ENCODE measurements around the gene SMAD4. TPM values are rescaled to one million over a fixed set of nuclear protein-coding genes. Genes with fewer than 3 reads are reported as not detected.

The SMAD4 gene
- total and polyA plus RNA-seq, 2 of the 8 experiments (the other 6 are each of a cell fraction or from before 2014, with no cell fraction given), result 86.5 to 139 TPM

DNA sequence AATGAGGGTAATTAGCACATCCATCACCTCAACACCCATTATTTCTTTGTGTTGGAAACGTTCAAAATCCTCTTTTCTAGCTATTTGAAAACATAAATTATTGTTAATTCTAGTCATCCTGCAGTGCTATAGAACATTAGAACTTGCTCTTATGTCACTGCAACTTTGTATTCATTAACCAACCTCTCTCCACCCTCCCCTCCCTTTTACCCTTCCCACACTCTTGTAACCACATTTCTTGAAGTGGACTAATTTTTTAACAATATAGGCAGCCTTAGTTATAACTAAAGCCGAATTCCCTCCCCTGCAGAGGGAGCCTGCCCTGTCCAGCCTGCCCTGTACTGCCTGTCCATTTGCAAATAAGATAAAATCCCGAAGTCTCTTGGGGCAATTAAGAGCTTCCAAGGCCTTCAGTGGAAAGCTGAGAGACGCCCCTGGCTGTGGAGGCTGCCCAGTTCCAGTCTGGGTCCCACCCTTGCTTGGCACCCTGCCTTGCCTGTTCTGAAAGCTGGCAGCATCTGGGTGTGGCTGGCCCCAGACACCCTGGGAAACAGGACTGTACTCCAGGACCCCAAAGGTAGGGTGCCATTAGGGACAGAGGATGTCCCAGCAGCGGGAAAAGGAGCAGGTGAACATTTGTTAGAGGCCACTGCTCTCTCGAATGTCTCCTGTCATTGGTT, 102.4 kb downstream of the SMAD4 start (continued):
- TF ChIP-seq, protein P1, sequence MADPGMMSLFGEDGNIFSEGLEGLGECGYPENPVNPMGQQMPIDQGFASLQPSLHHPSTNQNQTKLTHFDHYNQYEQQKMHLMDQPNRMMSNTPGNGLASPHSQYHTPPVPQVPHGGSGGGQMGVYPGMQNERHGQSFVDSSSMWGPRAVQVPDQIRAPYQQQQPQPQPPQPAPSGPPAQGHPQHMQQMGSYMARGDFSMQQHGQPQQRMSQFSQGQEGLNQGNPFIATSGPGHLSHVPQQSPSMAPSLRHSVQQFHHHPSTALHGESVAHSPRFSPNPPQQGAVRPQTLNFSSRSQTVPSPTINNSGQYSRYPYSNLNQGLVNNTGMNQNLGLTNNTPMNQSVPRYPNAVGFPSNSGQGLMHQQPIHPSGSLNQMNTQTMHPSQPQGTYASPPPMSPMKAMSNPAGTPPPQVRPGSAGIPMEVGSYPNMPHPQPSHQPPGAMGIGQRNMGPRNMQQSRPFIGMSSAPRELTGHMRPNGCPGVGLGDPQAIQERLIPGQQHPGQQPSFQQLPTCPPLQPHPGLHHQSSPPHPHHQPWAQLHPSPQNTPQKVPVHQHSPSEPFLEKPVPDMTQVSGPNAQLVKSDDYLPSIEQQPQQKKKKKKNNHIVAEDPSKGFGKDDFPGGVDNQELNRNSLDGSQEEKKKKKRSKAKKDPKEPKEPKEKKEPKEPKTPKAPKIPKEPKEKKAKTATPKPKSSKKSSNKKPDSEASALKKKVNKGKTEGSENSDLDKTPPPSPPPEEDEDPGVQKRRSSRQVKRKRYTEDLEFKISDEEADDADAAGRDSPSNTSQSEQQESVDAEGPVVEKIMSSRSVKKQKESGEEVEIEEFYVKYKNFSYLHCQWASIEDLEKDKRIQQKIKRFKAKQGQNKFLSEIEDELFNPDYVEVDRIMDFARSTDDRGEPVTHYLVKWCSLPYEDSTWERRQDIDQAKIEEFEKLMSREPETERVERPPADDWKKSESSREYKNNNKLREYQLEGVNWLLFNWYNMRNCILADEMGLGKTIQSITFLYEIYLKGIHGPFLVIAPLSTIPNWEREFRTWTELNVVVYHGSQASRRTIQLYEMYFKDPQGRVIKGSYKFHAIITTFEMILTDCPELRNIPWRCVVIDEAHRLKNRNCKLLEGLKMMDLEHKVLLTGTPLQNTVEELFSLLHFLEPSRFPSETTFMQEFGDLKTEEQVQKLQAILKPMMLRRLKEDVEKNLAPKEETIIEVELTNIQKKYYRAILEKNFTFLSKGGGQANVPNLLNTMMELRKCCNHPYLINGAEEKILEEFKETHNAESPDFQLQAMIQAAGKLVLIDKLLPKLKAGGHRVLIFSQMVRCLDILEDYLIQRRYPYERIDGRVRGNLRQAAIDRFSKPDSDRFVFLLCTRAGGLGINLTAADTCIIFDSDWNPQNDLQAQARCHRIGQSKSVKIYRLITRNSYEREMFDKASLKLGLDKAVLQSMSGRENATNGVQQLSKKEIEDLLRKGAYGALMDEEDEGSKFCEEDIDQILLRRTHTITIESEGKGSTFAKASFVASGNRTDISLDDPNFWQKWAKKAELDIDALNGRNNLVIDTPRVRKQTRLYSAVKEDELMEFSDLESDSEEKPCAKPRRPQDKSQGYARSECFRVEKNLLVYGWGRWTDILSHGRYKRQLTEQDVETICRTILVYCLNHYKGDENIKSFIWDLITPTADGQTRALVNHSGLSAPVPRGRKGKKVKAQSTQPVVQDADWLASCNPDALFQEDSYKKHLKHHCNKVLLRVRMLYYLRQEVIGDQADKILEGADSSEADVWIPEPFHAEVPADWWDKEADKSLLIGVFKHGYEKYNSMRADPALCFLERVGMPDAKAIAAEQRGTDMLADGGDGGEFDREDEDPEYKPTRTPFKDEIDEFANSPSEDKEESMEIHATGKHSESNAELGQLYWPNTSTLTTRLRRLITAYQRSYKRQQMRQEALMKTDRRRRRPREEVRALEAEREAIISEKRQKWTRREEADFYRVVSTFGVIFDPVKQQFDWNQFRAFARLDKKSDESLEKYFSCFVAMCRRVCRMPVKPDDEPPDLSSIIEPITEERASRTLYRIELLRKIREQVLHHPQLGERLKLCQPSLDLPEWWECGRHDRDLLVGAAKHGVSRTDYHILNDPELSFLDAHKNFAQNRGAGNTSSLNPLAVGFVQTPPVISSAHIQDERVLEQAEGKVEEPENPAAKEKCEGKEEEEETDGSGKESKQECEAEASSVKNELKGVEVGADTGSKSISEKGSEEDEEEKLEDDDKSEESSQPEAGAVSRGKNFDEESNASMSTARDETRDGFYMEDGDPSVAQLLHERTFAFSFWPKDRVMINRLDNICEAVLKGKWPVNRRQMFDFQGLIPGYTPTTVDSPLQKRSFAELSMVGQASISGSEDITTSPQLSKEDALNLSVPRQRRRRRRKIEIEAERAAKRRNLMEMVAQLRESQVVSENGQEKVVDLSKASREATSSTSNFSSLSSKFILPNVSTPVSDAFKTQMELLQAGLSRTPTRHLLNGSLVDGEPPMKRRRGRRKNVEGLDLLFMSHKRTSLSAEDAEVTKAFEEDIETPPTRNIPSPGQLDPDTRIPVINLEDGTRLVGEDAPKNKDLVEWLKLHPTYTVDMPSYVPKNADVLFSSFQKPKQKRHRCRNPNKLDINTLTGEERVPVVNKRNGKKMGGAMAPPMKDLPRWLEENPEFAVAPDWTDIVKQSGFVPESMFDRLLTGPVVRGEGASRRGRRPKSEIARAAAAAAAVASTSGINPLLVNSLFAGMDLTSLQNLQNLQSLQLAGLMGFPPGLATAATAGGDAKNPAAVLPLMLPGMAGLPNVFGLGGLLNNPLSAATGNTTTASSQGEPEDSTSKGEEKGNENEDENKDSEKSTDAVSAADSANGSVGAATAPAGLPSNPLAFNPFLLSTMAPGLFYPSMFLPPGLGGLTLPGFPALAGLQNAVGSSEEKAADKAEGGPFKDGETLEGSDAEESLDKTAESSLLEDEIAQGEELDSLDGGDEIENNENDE (IDR thresholded peaks at IDR 0.05; ENCODE audit: insufficient replicate concordance, low read length), result no peak

Measured in H1 (cell line).